Activated T-helper 1 cell treated with anti-CD3 and anti-CD28 coated beads, Interleukin-2, amount 50 U/mL, for 16 hours (primary cell): Measurements from ENCODE around the gene ZNF324B.
"Not testable (repeated sequence)": the region's sequence is repeated elsewhere in the genome, so short reads cannot be mapped to it uniquely, and the experiment has no call there.

Experiments
- DNase-seq, 2 donors: peaks; one replicate each; pipeline ENCODE4 v3.0.0-alpha.2; 2020; ENCODE audit warnings: low read depth in 1 of 2, low spot score in 1 of 2

ZNF324B gene

GRCh38 chr19:58453743-58454142 lies 2.3 kb downstream of the ZNF324B start:
- DNase-seq, result no peak

GRCh38 chr19:58455306-58455705 lies 3.9 kb downstream of the ZNF324B start:
- no peak for DNase-seq

GRCh38 chr19:58456111-58456510 lies 4.7 kb downstream of the ZNF324B start:
- no peak for DNase-seq

GRCh38 chr19:58460039-58460438 lies 8.6 kb downstream of the ZNF324B start:
- DNase-seq, result no peak

GRCh38 chr19:58466089-58466759 lies 14.8 kb downstream of the ZNF324B start:
- DNase-seq, result no peak

GRCh38 chr19:58466760-58467589 lies 15.6 kb downstream of the ZNF324B start, which contains the start of gene ZNF324:
ZNF324 (plus strand) TSS chr19:58467080; CDS start chr19:58469186, 2,106 bp downstream.
- DNase-seq, result peak; percentile 96

GRCh38 chr19:58468216-58468839 lies 16.9 kb downstream of the ZNF324B start:
- DNase-seq, result no peak

- no peak for DNase-seq
Measured at GRCh38 chr19:58469241-58470013, 18.0 kb downstream of the ZNF324B start.

GRCh38 chr19:58470837-58471543 lies 19.6 kb downstream of the ZNF324B start:
- not testable (repeated sequence) for DNase-seq

- no peak for DNase-seq
Measured at GRCh38 chr19:58471736-58472135, 20.3 kb downstream of the ZNF324B start.

- DNase-seq, result no peak
Measured at GRCh38 chr19:58473775-58474174, 22.4 kb downstream of the ZNF324B start.

GRCh38 chr19:58474291-58474996 lies 23.0 kb downstream of the ZNF324B start:
- DNase-seq, result no peak

- no peak for DNase-seq
Measured at GRCh38 chr19:58474997-58475713, 23.7 kb downstream of the ZNF324B start.

- peak; percentile 87 to 89 for DNase-seq
Measured at GRCh38 chr19:58475714-58476497, 24.5 kb downstream of the ZNF324B start, which contains the start of gene ZNF446. ZNF446 (plus strand) TSS chr19:58476352; CDS start chr19:58477219, 867 bp downstream.

- DNase-seq, result no peak
Measured at GRCh38 chr19:58476498-58477015, 25.1 kb downstream of the ZNF324B start.

GRCh38 chr19:58477130-58477529 lies 25.7 kb downstream of the ZNF324B start:
- no peak for DNase-seq

GRCh38 chr19:58477871-58478270 lies 26.4 kb downstream of the ZNF324B start:
- no peak for DNase-seq

- no peak for DNase-seq
Measured at GRCh38 chr19:58479303-58479702, 27.9 kb downstream of the ZNF324B start.
